ENCODE measurements around the gene DDX25.

- TF ChIP-seq CTCF (IDR thresholded peaks at IDR 0.05; ENCODE audit: insufficient read depth, low read length, poor library complexity, severe bottlenecking), result no peak
- TF ChIP-seq EZH2phosphoT487 (conservative IDR thresholded peaks at IDR 0.05; ENCODE audit: low read length), result no peak
Observed at GRCh38 chr11:125953401-125953935, 49.2 kb downstream of the DDX25 start.

Measured in SU-DHL-6 (cell line).